Testis (tissue), 3 donors: ENCODE data around the gene DPP6. TPM values are rescaled to one million over a fixed set of nuclear protein-coding genes. Genes with fewer than 3 reads are reported as not detected.

Experiments used
- DNase-seq: peaks from one replicate; pipeline ENCODE4 v3.0.0-alpha.2; 2019
- H3K27ac ChIP-seq, 2 donors: fragments of 200-600 bp; sonication (generic); one replicate each; pipeline ENCODE4 v1.5.1; 2019
- H3K27me3 ChIP-seq: fragments of 200-600 bp; sonication (generic); one replicate; pipeline ENCODE4 v1.5.1; 2019
- H3K36me3 ChIP-seq: fragments of 200-600 bp; sonication (generic); one replicate; pipeline ENCODE4 v1.5.1; 2017; ENCODE audit warnings: low read depth; ENCODE audit errors: missing control alignments
- H3K4me1 ChIP-seq: fragments of 200-600 bp; sonication (generic); one replicate; pipeline ENCODE4 v1.5.1; 2019
- H3K4me3 ChIP-seq, 2 donors: fragments of 200-600 bp; sonication (generic); one replicate each; pipeline ENCODE4 v1.5.1; 2017 to 2019
- H3K9me3 ChIP-seq: fragments of 200-600 bp; sonication (generic); one replicate; pipeline ENCODE4 v1.5.1; 2017
- CTCF ChIP-seq, 3 experiments: fragments of 450-650 bp in 2 of 3; fragments of 200-600 bp in 1 of 3; sonication (generic) in 1 of 3; IDR thresholded peaks; one replicate each; pipeline ENCODE4 v1.5.1; 2016 to 2019; ENCODE audit warnings: antibody characterized with exemption in 3 of 3, mild to moderate bottlenecking in 2 of 3, moderate library complexity in 1 of 3
- POLR2A ChIP-seq: fragments of 450-650 bp; IDR thresholded peaks from one replicate; pipeline ENCODE4 v1.6.1; 2017; ENCODE audit warnings: antibody characterized with exemption, mild to moderate bottlenecking, moderate library complexity
- WGBS, 2 donors: methylation state at CpG; one replicate each; pipeline ENCODE4 v1.1.5; 2018; 5-methylcytosine and 5-hydroxymethylcytosine counted together
- intact Hi-C: fragments of 100-400 bp; cut with DNase I; formaldehyde crosslinking; loops from one replicate; pipeline ENCODE4 v1.15.1; 2023; ENCODE audit warnings: low total_unique reads
- polyA plus RNA-seq: library from polyadenylated mRNA; stranded (reverse); fragments of 350-450 nt; fragmentation: Illumina TruSeq; extraction: RNeasy Lipid Tissue Mini Kit (QIAGEN cat#74804); gene quantifications from one replicate; pipeline ENCODE4 v1.2.3, GENCODE V29; 2014; ENCODE audit warnings: low read depth, low replicate concordance; ENCODE audit not compliant: insufficient read depth
- total RNA-seq, 2 donors: library from RNA; depleted of rRNA; stranded (reverse); fragments of >200 nt; gene quantifications; one replicate each; pipeline ENCODE4 v1.2.3, GENCODE V29; 2016

DPP6 gene
- total and polyA plus RNA-seq, 3 donors from 2014 or later: 26.0 to 78.3 (median 52.8) TPM

- WGBS, 2 donors: 49 to 56% methylated on average over 8 of the region's 8 CpGs
- no peaks in the 10 kb centered on the region for H3K9me3 ChIP-seq
- intact Hi-C loops: no loop called here
- H3K4me1 ChIP-seq: no peaks in the 10 kb centered on the region
- no peaks in the 10 kb centered on the region for H3K36me3 ChIP-seq
- H3K27ac ChIP-seq: no peak overlapping the region
- TF ChIP-seq POLR2A (no peak), CTCF (IDR thresholded peaks at IDR 0.05) (no peak)
- no peak for DNase-seq
- no peak overlapping the region for H3K4me3 ChIP-seq
- H3K27me3 ChIP-seq: no peaks in the 10 kb centered on the region
Measured at GRCh38 chr7:154424350-154424749, 372.2 kb downstream of the DPP6 start.

- intact Hi-C loops: no loop called here
- no peak for DNase-seq
- no peaks in the 10 kb centered on the region for H3K27me3 ChIP-seq
- no peak overlapping the region for H3K4me3 ChIP-seq
- no peaks in the 10 kb centered on the region for H3K4me1 ChIP-seq
- H3K9me3 ChIP-seq: no peaks in the 10 kb centered on the region
- no peak overlapping the region for H3K27ac ChIP-seq
- TF ChIP-seq POLR2A: no peak
- no peak for TF ChIP-seq CTCF (IDR thresholded peaks at IDR 0.05)
- no peaks in the 10 kb centered on the region for H3K36me3 ChIP-seq
- 78 to 83% methylated on average over 2 of the region's 2 CpGs for WGBS, 2 donors
Measured at GRCh38 chr7:154425271-154425670, 373.1 kb downstream of the DPP6 start.

- WGBS, 2 donors: 89 to 93% methylated on average over 3 of the region's 3 CpGs
Measured at GRCh38 chr7:154426778-154427177, 374.6 kb downstream of the DPP6 start.

GRCh38 chr7:154427533-154427932 lies 375.3 kb downstream of the DPP6 start:
- H3K4me1 ChIP-seq: no peaks in the 10 kb centered on the region
- no peaks in the 10 kb centered on the region for H3K36me3 ChIP-seq
- H3K4me3 ChIP-seq: no peak overlapping the region
- H3K9me3 ChIP-seq: no peaks in the 10 kb centered on the region
- no peaks in the 10 kb centered on the region for H3K27me3 ChIP-seq
- intact Hi-C loops: no loop called here
- H3K27ac ChIP-seq: no peak overlapping the region
- TF ChIP-seq POLR2A (no peak), CTCF (IDR thresholded peaks at IDR 0.05) (no peak)
- DNase-seq: no peak

More at GRCh38 chr7:154426778-154427177, 374.6 kb downstream of the DPP6 start:
- Histone ChIP-seq H3K27me3 (no peaks in the 10 kb centered on the region), H3K36me3 (no peaks in the 10 kb centered on the region), H3K27ac (no peak overlapping the region), H3K4me3 (no peak overlapping the region), H3K4me1 (no peaks in the 10 kb centered on the region), H3K9me3 (no peaks in the 10 kb centered on the region)
- TF ChIP-seq CTCF (IDR thresholded peaks at IDR 0.05): no peak
- no peak for TF ChIP-seq POLR2A
- intact Hi-C loops: no loop called here
- no peak for DNase-seq

- Histone ChIP-seq H3K27me3 (no peaks in the 10 kb centered on the region), H3K27ac (no peak overlapping the region), H3K4me1 (no peaks in the 10 kb centered on the region), H3K9me3 (no peaks in the 10 kb centered on the region), H3K36me3 (no peaks in the 10 kb centered on the region), H3K4me3 (no peak overlapping the region)
- 82 to 84% methylated on average over 20 of the region's 20 CpGs for WGBS, 2 donors
- no peak for DNase-seq
- TF ChIP-seq CTCF (IDR thresholded peaks at IDR 0.05) (no peak), POLR2A (no peak)
- intact Hi-C loops: no loop called here
Measured at GRCh38 chr7:154429666-154430404, 377.6 kb downstream of the DPP6 start.
